Gastrocnemius medialis (tissue), 4 donors: ENCODE data around the gene KHDC1.

Experiments
- POLR2A ChIP-seq, 2 donors: fragments of 450-650 bp; IDR thresholded peaks; one replicate each; pipeline ENCODE4 v1.6.1; 2017; ENCODE audit warnings: antibody characterized with exemption in 2 of 2, mild to moderate bottlenecking in 2 of 2, moderate library complexity in 2 of 2
- TF ChIP-seq, protein P1 (sequence below), 5 experiments: fragments of 450-650 bp in 3 of 5; fragments of 200-600 bp in 2 of 5; sonication (generic) in 2 of 5; IDR thresholded peaks in 4 of 5; conservative IDR thresholded peaks in 1 of 5; 1 replicate in 4 of 5; 2 replicates in 1 of 5; pipeline ENCODE4 v1.5.1; 2016 to 2019; ENCODE audit warnings: antibody characterized with exemption in 5 of 5, mild to moderate bottlenecking in 3 of 5, moderate library complexity in 3 of 5

DNA sequence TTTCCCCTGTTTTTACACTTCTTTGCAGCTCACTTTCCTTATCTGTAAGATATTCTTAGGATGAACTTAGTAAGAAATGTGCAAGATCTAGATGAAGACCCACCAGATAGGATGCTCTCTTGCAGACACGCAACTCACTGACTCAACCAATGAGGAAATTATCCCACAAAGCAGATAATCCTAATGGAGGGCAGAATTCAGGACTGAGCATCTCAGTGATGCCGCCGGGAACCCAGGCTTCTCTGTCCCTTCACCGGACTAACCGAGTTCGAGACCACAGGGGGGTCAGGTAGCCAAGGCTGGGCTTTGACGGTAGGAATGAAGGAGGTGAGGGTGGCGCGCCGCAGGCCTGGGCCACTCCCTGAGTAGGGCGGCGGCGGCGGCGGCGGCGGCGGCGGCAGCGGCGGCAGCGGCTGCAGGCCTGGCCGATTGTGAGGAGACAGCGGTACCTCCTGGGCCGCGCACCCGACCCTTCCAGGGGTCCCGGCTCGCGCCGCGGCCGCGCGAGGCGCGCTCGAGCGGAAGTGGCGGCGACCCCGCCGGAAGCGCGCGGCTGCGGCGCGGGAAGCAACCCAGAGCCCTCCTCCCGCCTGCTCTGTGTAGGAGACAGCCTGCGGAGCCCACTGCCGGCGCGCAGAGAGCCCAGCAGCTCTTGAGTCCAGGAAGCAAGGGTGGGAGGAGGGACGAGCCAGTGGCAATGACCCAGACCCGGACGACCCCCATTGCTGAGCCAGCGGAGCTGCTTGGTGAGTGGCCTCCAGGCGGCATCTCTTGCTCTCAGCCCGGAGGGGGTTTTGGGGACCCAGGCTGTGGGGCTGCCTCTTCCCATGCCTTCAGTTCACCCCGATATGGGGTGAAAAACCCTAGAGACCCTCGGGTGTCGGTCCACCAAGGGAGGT is at the start of gene KHDC1:
- TF ChIP-seq, protein P1, sequence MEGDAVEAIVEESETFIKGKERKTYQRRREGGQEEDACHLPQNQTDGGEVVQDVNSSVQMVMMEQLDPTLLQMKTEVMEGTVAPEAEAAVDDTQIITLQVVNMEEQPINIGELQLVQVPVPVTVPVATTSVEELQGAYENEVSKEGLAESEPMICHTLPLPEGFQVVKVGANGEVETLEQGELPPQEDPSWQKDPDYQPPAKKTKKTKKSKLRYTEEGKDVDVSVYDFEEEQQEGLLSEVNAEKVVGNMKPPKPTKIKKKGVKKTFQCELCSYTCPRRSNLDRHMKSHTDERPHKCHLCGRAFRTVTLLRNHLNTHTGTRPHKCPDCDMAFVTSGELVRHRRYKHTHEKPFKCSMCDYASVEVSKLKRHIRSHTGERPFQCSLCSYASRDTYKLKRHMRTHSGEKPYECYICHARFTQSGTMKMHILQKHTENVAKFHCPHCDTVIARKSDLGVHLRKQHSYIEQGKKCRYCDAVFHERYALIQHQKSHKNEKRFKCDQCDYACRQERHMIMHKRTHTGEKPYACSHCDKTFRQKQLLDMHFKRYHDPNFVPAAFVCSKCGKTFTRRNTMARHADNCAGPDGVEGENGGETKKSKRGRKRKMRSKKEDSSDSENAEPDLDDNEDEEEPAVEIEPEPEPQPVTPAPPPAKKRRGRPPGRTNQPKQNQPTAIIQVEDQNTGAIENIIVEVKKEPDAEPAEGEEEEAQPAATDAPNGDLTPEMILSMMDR (IDR thresholded peaks at IDR 0.05 in 4 of 5, conservative IDR thresholded peaks at IDR 0.05 in 1 of 5) = no peak
- no peak for TF ChIP-seq POLR2A (IDR thresholded peaks at IDR 0.05)
